ENCODE results near the gene MEFV.

MEFV gene

DNA sequence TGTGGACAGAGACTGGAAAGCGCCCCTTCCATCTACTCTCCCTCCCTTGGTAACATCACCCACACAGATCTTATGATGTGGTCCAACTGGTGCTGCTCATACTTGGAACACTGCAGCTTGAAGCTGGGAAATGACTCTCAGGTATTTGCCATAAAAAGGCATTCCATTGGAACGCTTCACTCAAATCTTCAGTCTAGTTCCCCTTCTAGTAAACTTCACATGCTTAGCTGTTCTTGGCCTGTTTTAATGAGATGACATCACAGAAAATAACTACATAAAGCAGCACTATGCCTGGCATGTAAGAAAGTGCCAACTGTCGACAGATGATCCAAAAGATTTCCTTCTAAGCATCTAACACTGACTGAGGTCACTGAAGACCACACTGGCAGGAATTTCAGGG, 36.2 kb upstream of the MEFV start:
- TF ChIP-seq, protein P1, sequence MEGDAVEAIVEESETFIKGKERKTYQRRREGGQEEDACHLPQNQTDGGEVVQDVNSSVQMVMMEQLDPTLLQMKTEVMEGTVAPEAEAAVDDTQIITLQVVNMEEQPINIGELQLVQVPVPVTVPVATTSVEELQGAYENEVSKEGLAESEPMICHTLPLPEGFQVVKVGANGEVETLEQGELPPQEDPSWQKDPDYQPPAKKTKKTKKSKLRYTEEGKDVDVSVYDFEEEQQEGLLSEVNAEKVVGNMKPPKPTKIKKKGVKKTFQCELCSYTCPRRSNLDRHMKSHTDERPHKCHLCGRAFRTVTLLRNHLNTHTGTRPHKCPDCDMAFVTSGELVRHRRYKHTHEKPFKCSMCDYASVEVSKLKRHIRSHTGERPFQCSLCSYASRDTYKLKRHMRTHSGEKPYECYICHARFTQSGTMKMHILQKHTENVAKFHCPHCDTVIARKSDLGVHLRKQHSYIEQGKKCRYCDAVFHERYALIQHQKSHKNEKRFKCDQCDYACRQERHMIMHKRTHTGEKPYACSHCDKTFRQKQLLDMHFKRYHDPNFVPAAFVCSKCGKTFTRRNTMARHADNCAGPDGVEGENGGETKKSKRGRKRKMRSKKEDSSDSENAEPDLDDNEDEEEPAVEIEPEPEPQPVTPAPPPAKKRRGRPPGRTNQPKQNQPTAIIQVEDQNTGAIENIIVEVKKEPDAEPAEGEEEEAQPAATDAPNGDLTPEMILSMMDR (IDR thresholded peaks at IDR 0.05), result no peak
- Histone ChIP-seq H3K4me3 (peak overlapping the region; percentile 35), H3K27ac (no peak overlapping the region)
- DNase-seq (ENCODE audit: low spot score), result no peak

GRCh38 chr16:3289998-3290673, 33.7 kb upstream of the MEFV start:
- TF ChIP-seq, protein P1 (IDR thresholded peaks at IDR 0.05), result no peak
- no peak for DNase-seq (ENCODE audit: low spot score)
- Histone ChIP-seq H3K4me3 (peak overlapping the region; percentile 20), H3K27ac (no peak overlapping the region)

- no peak overlapping the region for H3K27ac ChIP-seq
- H3K4me3 ChIP-seq, result peak overlapping the region; percentile 77
- DNase-seq (ENCODE audit: low spot score), result peak; percentile 62
- TF ChIP-seq, protein P1 (IDR thresholded peaks at IDR 0.05), result no peak
These were observed 28.7 kb upstream of the MEFV start for GRCh38 chr16:3285131-3285530.

DNA sequence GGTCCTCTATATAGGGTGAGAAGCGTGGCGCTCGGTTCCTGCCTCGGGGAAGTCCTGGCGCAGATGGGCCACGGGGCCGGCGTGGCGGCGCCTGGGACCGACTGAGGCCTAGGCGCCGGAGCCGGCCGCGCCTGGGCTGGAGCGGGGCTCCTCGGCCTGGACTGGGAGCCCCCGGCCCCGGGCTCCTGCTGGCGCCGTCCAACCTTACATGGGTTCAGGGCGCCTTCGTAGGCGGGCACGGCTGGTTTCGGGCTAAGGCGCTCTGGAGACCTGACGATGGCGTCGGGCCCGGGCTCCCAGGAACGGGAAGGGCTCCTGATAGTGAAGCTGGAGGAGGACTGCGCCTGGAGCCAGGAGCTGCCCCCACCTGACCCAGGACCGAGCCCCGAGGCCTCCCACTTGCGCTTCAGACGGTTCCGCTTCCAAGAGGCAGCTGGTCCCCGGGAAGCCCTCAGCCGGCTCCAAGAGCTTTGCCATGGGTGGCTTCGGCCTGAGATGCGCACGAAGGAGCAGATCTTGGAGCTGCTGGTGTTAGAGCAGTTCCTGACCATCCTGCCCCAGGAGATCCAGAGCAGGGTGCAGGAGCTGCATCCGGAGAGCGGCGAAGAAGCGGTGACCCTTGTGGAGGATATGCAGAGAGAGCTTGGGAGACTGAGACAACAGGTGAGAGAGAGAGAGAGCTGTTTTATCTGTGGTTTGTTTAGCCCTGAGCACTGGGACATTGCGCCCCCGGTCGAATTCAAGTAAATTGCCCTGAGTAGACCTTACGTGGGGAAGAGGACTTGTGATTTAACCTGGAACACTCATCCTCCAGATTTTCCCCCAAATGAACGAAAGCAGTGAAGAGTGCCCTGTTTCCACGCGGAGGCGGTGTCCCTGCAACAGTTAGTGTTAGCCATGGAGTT, 27.4 kb upstream of the MEFV start:
- TF ChIP-seq, protein P1 (IDR thresholded peaks at IDR 0.05), result no peak
- DNase-seq (ENCODE audit: low spot score), result peak; percentile 71
- Histone ChIP-seq H3K27ac (peak overlapping the region; percentile 98 to 99), H3K4me3 (peak overlapping the region; percentile 77)

DNA sequence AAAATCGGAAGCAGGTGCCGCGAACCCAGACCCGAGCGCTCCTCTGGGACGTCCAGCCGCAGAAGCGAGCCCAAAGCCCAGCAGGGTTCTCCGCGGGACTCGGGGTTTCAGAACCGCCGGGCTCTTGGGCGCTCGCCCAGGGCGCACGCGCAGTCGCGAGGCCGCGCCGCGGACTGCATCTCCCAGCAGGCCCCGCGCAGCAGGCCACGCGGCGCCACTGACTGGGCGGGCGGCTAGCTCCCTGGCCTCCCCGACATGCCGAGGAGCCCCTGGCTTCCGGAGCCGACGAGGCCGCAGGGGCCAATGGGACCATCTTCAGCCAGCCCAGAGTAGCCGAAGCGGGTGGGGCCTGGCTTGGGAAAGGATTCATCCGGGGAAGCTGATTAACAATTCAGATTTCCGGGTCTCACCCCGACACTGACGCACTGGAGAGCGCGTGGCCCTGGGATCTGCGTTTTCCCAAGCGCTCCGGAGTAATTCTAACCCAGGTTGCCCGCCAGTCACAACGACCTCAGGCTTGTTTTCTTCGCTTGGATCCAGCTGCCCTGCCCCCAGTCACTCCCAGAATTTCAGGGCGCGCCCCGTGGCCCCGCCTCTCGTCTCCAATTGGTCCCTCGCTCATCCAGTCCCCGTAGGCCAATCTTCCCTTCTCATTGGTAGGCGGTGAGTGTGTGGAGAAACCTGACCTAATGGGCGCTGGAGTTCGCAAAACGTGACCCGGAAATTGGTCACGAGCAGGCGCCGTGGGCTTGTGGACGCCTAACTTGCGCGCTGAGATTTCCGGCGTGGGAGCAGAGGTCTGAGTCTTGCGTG, 26.5 kb upstream of the MEFV start, which contains the start of gene ZNF263:
TSS of gene ZNF263 (plus strand) at position 762 of the 813 bp plus-strand sequence. CDS start 328 bp downstream, outside the sequence.
- Histone ChIP-seq H3K27ac (peak within 1 kb of the TSS; percentile 98 to 99), H3K4me3 (peak within 1 kb of the TSS; percentile 77)
- TF ChIP-seq, protein P1 (IDR thresholded peaks at IDR 0.05), result no peak
- peak; percentile 97 for DNase-seq (ENCODE audit: low spot score)

DNA sequence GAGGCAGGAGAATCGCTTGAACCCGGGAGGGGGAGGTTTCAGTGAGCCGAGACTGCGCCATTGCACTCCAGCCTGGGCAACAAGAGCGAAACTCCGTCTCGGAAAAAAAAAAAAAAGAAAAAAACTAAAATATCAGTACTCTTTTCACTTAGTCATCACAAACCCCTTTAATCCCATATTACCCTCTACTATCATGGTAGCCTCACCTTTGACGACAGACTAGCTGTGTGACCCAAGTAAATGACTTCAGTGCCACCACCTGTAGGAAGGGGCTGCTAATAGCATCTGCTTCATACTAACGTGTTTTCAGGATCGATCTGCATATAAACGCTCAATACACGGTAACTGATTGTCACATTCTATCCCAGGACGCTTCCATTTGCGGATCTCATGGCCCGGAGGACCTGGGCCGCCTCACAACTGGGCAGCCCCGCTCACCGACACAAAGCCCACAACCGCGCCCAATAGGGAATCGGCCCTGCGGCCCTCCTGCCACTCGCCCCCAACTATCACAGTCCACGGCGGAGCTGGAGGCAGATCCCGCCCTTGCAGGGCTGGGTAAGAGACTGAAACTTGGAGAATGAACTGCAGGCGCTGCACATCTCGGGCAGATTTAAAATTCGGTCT, 25.8 kb upstream of the MEFV start:
- H3K4me3 ChIP-seq, result peak overlapping the region; percentile 77
- H3K27ac ChIP-seq, result peak overlapping the region; percentile 98 to 99
- DNase-seq (ENCODE audit: low spot score), result no peak
- TF ChIP-seq, protein P1 (IDR thresholded peaks at IDR 0.05), result no peak

All from coronary artery (tissue), 2 donors.